HG02763 (cell line): ENCODE measurements around the gene APLF.

Source experiments
- ATAC-seq: cut with Tn5 transposase; IDR thresholded peaks from one replicate; pipeline ENCODE4 v1.9.1; 2021; ENCODE audit warnings: mild to moderate bottlenecking, moderate library complexity; ENCODE audit not compliant: unreplicated experiment

The APLF gene

GRCh38 chr2:68467077-68467960 lies at the start of gene APLF, which contains the start of gene FBXO48:
APLF (plus strand) TSS chr2:68467585; CDS start chr2:68467732, 147 bp downstream.
FBXO48 (minus strand) TSS chr2:68467294; CDS start chr2:68465145, 2,149 bp downstream.
- peak; percentile 94 for ATAC-seq

- ATAC-seq, result no peak
These were observed 49.5 kb upstream of the APLF start for GRCh38 chr2:68417926-68418325.

- ATAC-seq, result no peak
These were observed 49.0 kb upstream of the APLF start for GRCh38 chr2:68418419-68418818.

- no peak for ATAC-seq
These were observed 48.5 kb upstream of the APLF start for GRCh38 chr2:68418855-68419254.

GRCh38 chr2:68420254-68420910 lies 47.0 kb upstream of the APLF start:
- no peak for ATAC-seq

- ATAC-seq, result peak; percentile 73
These were observed 43.3 kb upstream of the APLF start for GRCh38 chr2:68423966-68424650.

GRCh38 chr2:68425503-68425902 lies 41.9 kb upstream of the APLF start:
- no peak for ATAC-seq

- ATAC-seq, result no peak
These were observed 40.9 kb upstream of the APLF start for GRCh38 chr2:68426446-68426845.

GRCh38 chr2:68426848-68427579 lies 40.4 kb upstream of the APLF start:
- ATAC-seq, result peak; percentile 29

- ATAC-seq, result no peak
These were observed 39.3 kb upstream of the APLF start for GRCh38 chr2:68428126-68428525.

GRCh38 chr2:68428746-68429145 lies 38.6 kb upstream of the APLF start:
- no peak for ATAC-seq

GRCh38 chr2:68429311-68429826 lies 38.0 kb upstream of the APLF start:
- ATAC-seq, result no peak

- no peak for ATAC-seq
These were observed 35.9 kb upstream of the APLF start for GRCh38 chr2:68431316-68431972.

- ATAC-seq, result no peak
These were observed 34.4 kb upstream of the APLF start for GRCh38 chr2:68432696-68433658.

- no peak for ATAC-seq
These were observed 32.4 kb upstream of the APLF start for GRCh38 chr2:68434981-68435380.

GRCh38 chr2:68435615-68436014 lies 31.8 kb upstream of the APLF start:
- no peak for ATAC-seq

- no peak for ATAC-seq
These were observed 31.1 kb upstream of the APLF start for GRCh38 chr2:68436270-68436669.

- no peak for ATAC-seq
These were observed 28.7 kb upstream of the APLF start for GRCh38 chr2:68438455-68439303.
